Measurements from ENCODE around the gene ADPRH. TPM values are rescaled to one million over a fixed set of nuclear protein-coding genes. Genes with fewer than 3 reads are reported as not detected.

The ADPRH gene
- total and polyA plus RNA-seq, 10 of the 15 experiments (the other 5 are each of a cell fraction or from before 2014, with no cell fraction given): 2.3 to 32.6 (median 19.0) TPM

GRCh38 chr3:119628816-119629445 lies 49.6 kb downstream of the ADPRH start (continued):
- TF ChIP-seq ZBED1 (IDR thresholded peaks at IDR 0.05; ENCODE audit: borderline replicate concordance) (0 out of 2 replicates have a peak, but pooled peaks have one; percentile 17), SMAD5 (IDR thresholded peaks at IDR 0.05; ENCODE audit: low read depth) (0 out of 2 replicates have a peak, but pooled peaks have one; percentile 29), NBN (IDR thresholded peaks at IDR 0.05) (0 out of 2 replicates have a peak, but pooled peaks have one; percentile 10), IKZF1 (conservative IDR thresholded peaks at IDR 0.05) (peak; percentile 78), IKZF2 (IDR thresholded peaks at IDR 0.05) (peak; percentile 58 to 59; a peak in 3 of 4 replicates), ATF2 (IDR thresholded peaks at IDR 0.05; ENCODE audit: low read length) (peak; percentile 69; the same call in 1 of the 2 replicates), CREB1 (IDR thresholded peaks at IDR 0.05; ENCODE audit: low read depth) (0 out of 2 replicates have a peak, but pooled peaks have one; percentile 7), PBX3 (IDR thresholded peaks at IDR 0.05; ENCODE audit: insufficient replicate concordance, low read depth, low read length) (peak; percentile 14), POU2F2 (IDR thresholded peaks at IDR 0.05; ENCODE audit: borderline replicate concordance, low read depth, low read length) (0 out of 3 replicates have a peak, but pooled peaks have one; percentile 21), FOXM1 (IDR thresholded peaks at IDR 0.05; ENCODE audit: low read depth, low read length) (peak; percentile 54; the same call in 1 of the 2 replicates), SUZ12 (IDR thresholded peaks at IDR 0.05; ENCODE audit: unreplicated experiment) (no peak), BHLHE40 (IDR thresholded peaks at IDR 0.05; ENCODE audit: borderline replicate concordance in 1 of 2, low read depth in 2 of 2, low read length in 1 of 2) (peak in 1 of 2 experiments; percentile 2; a peak in 1 of 4 replicates), PKNOX1 (IDR thresholded peaks at IDR 0.05) (peak; percentile 80), SKIL (IDR thresholded peaks at IDR 0.05; ENCODE audit: low read depth, poor library complexity, severe bottlenecking) (no peak), EGR1 (IDR thresholded peaks at IDR 0.05; ENCODE audit: borderline replicate concordance in 1 of 2, low read depth in 2 of 2, low read length in 2 of 2) (no peak), ZNF592 (IDR thresholded peaks at IDR 0.05) (peak; percentile 11; the same call in 1 of the 2 replicates), PML (IDR thresholded peaks at IDR 0.05; ENCODE audit: low read length) (no peak)
